Activated naive CD4-positive, alpha-beta T cell treated with anti-CD3 and anti-CD28 coated beads, Interleukin-2, amount 50 U/mL, for 72 hours (primary cell): ENCODE results near the gene TERF2IP. TPM values are rescaled to one million over a fixed set of nuclear protein-coding genes. Genes with fewer than 3 reads are reported as not detected.
A peak's percentile ranks its signal among the peaks of the same experiment; 100 is the strongest.

Experiments
- ATAC-seq, 2 donors: fragments of 150-1000 bp; cut with Tn5 transposase; 2 replicates each; pipeline ENCODE4 v1.10.0; 2021; ENCODE audit warnings: mild to moderate bottlenecking in 2 of 2, moderate library complexity in 2 of 2
- DNase-seq, 2 donors: peaks; one replicate each; pipeline ENCODE4 v3.0.0; 2021 to 2022; ENCODE audit warnings: low spot score in 2 of 2
- H3K27ac Mint-ChIP-seq, 2 donors: one replicate each; pipeline ENCODE4 v1.8.0; 2022; ENCODE audit warnings: mild to moderate bottlenecking in 2 of 2, mixed read lengths in 2 of 2
- H3K36me3 Mint-ChIP-seq, 2 donors: one replicate each; pipeline ENCODE4 v1.8.0; 2022; ENCODE audit warnings: mixed read lengths in 2 of 2
- H3K9me3 Mint-ChIP-seq, 2 donors: one replicate each; pipeline ENCODE4 v1.8.0; 2022; ENCODE audit warnings: mixed read lengths in 2 of 2
- total RNA-seq, 2 donors: library from RNA; stranded (reverse); gene quantifications; one replicate each; pipeline ENCODE4 v1.2.3, GENCODE V29; 2022

The TERF2IP gene
- total RNA-seq, 2 donors from 2014 or later: 54.9 to 89.9 TPM

DNA sequence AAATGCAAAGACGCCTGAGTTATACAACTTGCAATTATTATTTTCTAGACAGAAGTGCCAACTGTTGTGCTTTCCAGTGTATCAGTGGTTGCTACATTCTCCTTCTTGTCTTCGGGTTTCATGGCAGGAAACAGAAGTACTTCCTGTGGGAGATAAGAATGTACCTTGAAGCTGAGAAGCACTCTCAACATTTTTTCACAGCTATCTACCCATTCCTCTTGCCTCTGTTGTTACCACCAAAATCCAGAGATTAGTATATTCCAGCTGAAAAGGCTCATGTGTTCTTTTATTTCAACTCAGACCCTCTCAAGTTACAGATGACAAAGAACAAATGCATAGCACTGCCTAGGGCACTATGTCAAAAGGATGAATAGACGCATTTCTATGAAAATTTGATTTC, 19.7 kb upstream of the TERF2IP start:
- H3K36me3 Mint-ChIP-seq: peaks cover 59 to 73% of the 10 kb centered on the region in 2 donors
- peak overlapping the region; percentile 41 to 77 for H3K27ac Mint-ChIP-seq
- no peak for DNase-seq
- H3K9me3 Mint-ChIP-seq: no peaks in the 10 kb centered on the region
- ATAC-seq: no peak

DNA sequence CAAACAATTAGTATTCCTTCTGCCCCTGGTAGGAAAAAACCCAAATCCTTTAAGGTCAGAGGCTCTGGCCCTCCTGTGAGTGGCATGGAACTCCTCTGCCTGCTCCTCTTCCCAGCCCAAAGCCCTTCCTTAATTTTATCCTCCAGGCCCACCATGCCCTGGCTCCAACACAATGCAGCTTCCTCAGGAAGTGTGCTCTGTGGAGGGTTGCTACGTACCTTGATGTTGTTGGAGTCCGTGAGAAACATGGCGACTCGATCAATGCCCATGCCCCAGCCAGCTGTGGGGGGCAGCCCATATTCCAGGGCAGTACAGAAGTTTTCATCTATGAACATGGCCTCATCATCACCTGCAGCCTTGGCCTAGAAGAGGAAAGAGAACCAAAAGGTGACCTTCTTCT, 19.2 kb upstream of the TERF2IP start:
- ATAC-seq: no peak
- H3K27ac Mint-ChIP-seq: peak overlapping the region; percentile 41 to 77

DNA sequence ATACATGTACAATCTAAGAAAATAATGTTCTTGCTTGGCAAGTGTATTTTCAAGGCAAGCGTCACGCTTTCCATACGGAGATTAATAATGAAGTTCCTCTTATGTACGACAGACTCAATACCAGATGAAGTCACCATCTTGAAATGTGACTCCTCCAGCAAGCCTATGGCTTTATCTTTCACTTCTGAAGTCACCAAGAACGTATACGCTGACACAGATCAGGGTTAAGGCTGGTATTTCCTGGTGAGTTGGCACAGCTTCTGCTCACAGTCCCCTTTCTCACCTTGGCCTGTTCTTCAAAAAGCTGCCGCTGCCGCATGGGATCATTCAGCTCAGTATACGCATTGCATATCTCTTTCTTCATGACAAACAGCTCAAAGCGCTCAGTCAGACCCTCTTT, 18.4 kb upstream of the TERF2IP start:
- peak overlapping the region; percentile 41 to 52 for H3K27ac Mint-ChIP-seq
- no peak for ATAC-seq
- DNase-seq: no peak
- H3K36me3 Mint-ChIP-seq: peaks cover 57 to 78% of the 10 kb centered on the region in 2 donors
- no peaks in the 10 kb centered on the region for H3K9me3 Mint-ChIP-seq

More for the DNA sequence above, 19.2 kb upstream of the TERF2IP start:
- peaks cover 57 to 73% of the 10 kb centered on the region in 2 donors for H3K36me3 Mint-ChIP-seq
- no peaks in the 10 kb centered on the region for H3K9me3 Mint-ChIP-seq
- DNase-seq: no peak

DNA sequence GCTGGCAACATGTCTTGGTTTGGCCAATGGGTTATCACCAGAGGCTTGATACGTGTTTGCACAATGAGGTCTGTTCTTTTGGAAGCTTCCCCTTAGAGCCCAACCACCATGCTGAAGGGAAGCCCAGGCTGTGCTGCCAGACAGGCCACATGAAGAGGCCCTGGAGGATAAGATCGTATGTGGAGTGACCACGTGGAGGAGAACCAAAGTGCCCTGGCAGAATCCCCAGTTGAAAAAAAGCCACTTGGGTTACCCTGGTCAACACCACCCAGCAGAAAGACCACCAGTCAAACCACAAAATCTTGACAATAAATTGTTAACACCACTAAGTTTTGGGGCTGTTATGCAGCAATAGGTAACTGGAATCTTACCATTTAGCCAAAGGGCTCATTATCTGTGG, 17.5 kb upstream of the TERF2IP start:
- Mint-ChIP-seq H3K27ac (peak overlapping the region in 1 of 2 donors; percentile 38), H3K36me3 (peaks cover 52 to 71% of the 10 kb centered on the region in 2 donors), H3K9me3 (no peaks in the 10 kb centered on the region)
- no peak for ATAC-seq
- no peak for DNase-seq

DNA sequence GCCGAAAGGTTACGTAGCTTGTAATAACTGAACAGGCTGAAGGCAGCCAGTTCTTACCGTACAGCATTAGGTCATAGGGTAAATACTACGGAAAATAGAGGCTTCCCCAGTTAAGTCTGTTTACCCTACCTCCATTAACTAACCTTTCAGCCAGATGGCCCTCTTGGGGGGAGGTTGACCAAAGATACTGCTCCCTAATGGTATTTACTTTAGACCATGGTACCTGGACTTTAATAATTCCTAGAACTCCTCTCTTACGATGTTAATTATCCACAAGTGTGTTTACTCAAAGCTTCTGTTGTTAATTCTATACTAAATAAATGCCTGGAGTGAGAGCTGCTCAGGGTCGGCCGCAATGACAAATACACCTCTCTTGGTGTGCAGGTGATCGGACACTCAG, 14.7 kb upstream of the TERF2IP start:
- DNase-seq: no peak
- peak overlapping the region in 1 of 2 donors; percentile 22 for H3K27ac Mint-ChIP-seq
- H3K9me3 Mint-ChIP-seq: no peaks in the 10 kb centered on the region
- ATAC-seq: no peak
- peaks cover 41 to 64% of the 10 kb centered on the region in 2 donors for H3K36me3 Mint-ChIP-seq

DNA sequence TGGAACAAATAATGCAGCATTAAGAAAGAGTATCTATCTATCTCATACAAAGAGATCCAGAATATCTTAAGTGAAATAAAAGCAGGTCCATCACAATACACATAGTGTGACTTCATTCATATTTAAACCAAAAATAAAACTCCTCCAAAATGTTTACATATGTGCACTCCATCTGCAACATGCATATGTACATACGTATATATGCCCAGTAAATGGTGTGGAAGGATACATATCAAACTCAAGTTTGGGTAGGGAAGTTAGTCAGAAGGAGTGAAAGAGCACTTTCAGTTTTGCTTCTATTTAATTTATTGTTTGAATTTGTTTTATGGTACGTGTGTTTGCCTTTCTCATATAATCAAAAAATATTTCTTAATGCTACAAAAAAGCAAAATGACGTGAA, 12.5 kb upstream of the TERF2IP start:
- no peaks in the 10 kb centered on the region for H3K9me3 Mint-ChIP-seq
- peaks cover 26 to 51% of the 10 kb centered on the region in 2 donors for H3K36me3 Mint-ChIP-seq
- H3K27ac Mint-ChIP-seq: no peak overlapping the region
- DNase-seq: no peak
- no peak for ATAC-seq

DNA sequence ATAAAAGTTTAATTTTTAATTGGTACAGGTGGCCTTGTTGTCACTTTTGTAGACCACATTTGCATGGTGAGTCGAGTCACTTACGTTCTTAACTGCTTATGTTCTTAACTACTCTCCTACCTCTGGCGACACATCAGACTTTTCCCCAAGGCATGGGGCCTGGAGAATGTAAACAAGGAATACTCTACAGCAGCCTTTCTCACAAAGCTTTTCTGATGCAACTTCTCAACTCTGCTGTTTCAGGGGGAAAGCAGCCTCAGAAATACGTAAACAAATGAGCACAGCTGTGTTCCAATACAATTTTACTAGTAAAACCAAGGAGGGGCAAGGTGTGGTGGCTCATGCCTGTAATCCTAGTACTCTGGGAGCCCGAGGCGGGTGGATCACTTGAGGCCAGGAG, 7.0 kb upstream of the TERF2IP start:
- peak overlapping the region in 1 of 2 donors; percentile 87 for H3K27ac Mint-ChIP-seq
- peaks cover 22 to 48% of the 10 kb centered on the region in 2 donors for H3K36me3 Mint-ChIP-seq
- H3K9me3 Mint-ChIP-seq: no peaks in the 10 kb centered on the region

DNA sequence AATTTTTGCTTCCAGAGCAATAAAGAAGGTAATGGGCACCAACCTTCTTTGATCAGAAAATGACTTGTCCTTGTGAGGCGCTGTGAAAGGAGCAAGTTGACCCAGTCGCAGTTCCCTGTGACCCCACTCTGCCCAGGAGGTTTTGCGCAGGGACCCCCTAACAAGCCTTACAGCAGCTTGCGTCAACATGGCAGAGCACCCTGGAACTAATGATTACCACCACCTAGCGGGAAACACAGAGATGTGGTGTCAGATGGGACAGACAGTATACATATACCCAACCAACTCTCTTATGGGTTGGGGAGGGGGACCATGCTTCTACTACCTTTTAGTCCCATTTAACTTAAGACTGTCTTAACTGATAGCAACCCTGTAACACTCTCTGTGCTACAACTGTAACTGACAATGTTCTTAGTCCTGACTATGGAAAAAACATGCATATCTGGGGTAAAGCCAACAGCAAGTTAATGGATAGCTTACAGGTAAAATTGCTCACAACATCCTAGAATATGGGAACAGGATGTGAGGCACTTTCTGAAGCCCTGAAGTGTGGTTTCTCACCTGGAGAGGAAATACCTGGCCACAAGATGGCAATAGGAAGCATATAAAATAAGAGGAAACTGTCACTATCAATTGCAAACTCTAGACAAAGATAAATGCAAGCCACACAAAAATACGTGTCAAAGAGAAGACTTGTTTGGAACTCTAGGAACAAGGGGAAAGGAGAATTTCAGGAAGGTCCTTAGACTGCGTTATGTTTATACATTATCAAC, 3.1 kb upstream of the TERF2IP start:
- peak overlapping the region in 1 of 2 donors; percentile 72 for H3K27ac Mint-ChIP-seq
- H3K36me3 Mint-ChIP-seq: peaks cover 33 to 44% of the 10 kb centered on the region in 2 donors
- no peak for ATAC-seq
- DNase-seq: no peak
- H3K9me3 Mint-ChIP-seq: no peaks in the 10 kb centered on the region

More for the DNA sequence above, 7.0 kb upstream of the TERF2IP start:
- ATAC-seq (no peak), DNase-seq (no peak)

DNA sequence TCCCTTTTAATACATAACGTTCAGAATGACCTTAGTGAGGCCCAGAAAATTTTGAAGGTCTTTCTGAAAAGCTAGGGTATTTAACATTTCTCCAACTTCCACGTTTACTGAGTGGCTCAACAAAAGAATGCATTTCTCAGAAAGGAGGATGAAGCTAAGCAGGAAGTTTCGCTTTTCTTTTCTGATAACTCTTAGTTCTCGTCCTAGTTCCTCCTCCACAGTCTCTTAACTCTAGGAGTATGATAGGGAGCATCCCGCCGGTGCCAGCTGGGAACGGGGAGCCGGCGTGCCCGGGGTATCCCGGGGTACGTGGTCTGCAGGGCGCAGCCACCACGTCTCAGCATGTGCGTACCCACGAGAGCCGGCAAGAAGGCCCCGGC, 471 bp upstream of the TERF2IP start:
- H3K36me3 Mint-ChIP-seq: peaks cover 36 to 40% of the 10 kb centered on the region in 2 donors

DNA sequence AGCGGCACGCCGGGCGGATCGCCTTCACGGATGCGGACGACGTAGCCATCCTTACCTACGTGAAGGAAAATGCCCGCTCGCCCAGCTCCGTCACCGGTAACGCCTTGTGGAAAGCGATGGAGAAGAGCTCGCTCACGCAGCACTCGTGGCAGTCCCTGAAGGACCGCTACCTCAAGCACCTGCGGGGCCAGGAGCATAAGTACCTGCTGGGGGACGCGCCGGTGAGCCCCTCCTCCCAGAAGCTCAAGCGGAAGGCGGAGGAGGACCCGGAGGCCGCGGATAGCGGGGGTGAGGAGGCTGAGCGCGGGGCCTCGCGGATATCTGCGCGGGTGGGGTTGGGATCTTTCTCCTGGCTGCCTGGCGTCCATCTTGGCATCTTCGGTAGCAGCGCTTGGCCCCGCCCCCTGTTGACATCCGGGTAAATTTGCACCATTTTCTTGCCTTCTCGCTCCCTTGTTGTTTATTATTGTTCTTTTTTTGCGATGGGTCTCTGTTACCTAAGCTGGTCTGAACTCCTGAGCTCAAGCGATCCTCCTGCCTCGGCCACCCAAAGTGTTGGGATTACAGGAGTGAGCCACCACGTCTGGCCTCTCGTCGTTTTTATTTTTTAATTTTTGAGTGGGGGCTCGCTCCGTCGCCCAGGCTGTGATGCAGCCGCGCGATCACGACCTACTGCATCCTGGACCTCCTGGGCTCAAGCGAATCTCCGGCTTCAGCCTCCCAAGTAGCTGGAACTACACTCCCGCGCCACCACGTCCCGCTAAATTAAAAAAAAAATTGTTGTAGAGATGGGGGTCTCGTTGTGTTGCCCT, 898 bp downstream of the TERF2IP start:
- peak; percentile 37 to 45 for ATAC-seq
- no peaks in the 10 kb centered on the region for H3K9me3 Mint-ChIP-seq
- H3K36me3 Mint-ChIP-seq: peaks cover 36 to 40% of the 10 kb centered on the region in 2 donors
- peak overlapping the region; percentile 96 to 97 for H3K27ac Mint-ChIP-seq
- DNase-seq: peak; percentile 79 to 83

More for the DNA sequence above, 471 bp upstream of the TERF2IP start:
- H3K9me3 Mint-ChIP-seq: no peaks in the 10 kb centered on the region
- no peak for DNase-seq
- peak in 1 of 2 donors; percentile 14 for ATAC-seq
- H3K27ac Mint-ChIP-seq: peak overlapping the region; percentile 97 to 99

DNA sequence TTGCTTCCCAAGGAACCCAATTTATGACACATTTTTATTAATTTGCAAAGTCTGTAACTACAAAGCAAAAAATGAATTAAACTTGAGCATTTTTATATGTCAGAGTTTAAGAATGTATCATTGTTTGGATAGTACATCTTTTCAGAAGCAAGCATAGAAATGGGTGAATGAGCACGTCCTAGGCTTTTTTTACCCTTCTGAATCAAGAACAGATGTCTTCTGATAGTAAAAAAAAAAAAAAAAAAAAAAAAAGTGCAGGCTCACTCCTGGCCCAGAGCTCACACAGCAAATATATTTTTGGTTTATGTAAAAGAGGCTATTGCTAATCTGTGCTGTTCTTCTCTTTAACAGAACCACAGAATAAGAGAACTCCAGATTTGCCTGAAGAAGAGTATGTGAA, 6.3 kb downstream of the TERF2IP start:
- Mint-ChIP-seq H3K9me3 (no peaks in the 10 kb centered on the region), H3K27ac (peak overlapping the region; percentile 76 to 98), H3K36me3 (peaks cover 20 to 48% of the 10 kb centered on the region in 2 donors)
- no peak for DNase-seq
- no peak for ATAC-seq

DNA sequence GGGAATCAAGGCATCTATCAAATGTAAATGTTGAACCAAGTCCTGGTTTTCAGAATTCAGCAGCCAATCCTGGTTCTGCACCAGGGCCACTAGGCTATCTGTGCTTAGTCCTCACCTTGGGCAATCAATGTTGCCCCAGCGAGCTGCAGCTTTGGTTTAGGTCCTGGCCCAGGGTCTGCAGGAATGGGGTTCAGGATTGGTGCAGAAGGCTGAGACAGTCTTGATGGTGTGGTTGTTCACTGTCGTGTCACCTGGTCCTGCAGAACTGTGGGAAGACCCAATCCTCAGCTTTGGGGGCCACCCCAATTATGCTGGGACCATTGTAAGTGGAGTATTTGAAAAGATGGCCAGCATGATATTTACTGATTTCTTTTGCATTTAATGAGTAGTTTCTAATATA, 10.6 kb downstream of the TERF2IP start:
- ATAC-seq (no peak), DNase-seq (no peak)
- no peak overlapping the region for H3K27ac Mint-ChIP-seq
- no peaks in the 10 kb centered on the region for H3K9me3 Mint-ChIP-seq
- peaks cover 14 to 30% of the 10 kb centered on the region in 2 donors for H3K36me3 Mint-ChIP-seq

DNA sequence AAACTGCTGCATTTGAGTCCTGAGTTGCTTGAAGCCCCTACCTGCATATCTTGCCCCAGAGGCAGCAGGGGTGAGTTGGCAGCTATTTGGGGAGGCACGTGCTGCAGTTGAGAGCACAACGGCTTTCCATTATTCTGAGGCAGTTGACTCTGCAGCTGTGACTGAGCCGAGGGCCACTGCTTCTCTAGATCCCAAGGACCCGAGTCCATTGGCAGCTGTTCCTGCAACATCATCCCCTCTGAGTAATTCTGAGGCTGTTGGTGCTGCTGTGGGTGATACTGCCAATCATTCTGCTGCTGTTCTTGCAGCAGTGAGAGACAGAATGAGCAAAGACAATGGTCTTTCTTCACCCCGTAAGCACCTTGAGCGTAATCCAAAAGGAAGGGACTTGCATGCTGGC, 12.7 kb downstream of the TERF2IP start:
- Mint-ChIP-seq H3K36me3 (peaks cover 10 to 18% of the 10 kb centered on the region in 2 donors), H3K27ac (peak overlapping the region in 1 of 2 donors; percentile 55), H3K9me3 (no peaks in the 10 kb centered on the region)
- ATAC-seq (no peak), DNase-seq (no peak)

DNA sequence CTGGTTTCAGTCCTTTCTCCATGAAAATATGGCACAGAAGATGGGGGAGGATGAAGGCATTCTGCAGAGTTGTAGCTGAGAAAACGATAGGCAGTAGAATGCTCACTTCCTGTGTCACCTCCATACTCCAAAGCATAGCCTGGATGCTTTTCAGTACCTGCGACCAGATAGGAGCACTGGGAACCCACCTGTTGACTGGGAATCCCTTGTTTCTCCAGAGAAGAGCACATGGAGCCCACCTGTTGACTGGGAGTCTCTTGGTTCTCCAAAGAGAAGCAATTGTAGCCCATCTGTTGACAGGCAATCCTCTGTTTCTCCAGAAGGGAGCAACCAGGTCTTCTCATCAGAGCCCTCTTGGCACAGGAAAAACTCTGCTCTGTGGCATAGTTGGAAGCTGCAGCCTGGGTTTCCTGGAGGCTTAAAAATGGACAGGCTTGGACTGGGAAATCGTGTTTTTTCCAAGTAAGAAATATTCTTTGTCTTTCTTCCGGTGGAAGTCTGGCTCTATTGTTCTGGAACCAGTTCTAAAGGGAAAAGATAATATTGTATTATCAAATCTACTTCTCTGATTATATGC, 13.2 kb downstream of the TERF2IP start:
- Mint-ChIP-seq H3K27ac (no peak overlapping the region), H3K36me3 (peaks cover 10 to 15% of the 10 kb centered on the region in 2 donors), H3K9me3 (no peaks in the 10 kb centered on the region)
- no peak for DNase-seq
- ATAC-seq: no peak

DNA sequence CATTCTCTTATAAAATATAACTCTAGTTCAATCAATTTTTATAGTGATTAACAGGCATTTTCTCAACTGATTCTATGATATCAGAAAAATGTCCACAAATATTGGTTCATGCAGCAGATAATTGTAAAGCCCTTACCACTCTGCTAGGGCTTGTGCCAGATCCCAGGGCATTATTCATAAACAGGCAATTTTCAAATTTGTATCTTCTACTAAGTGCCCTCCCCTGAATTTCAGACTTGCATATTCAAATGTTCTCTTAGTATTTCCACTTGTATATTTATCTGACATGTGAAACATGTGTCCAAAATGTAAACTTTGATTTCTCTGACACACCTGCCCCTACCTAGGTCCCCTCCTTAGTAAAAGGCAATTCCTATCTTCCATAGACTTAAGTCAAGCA, 19.9 kb downstream of the TERF2IP start:
- ATAC-seq (no peak), DNase-seq (no peak)
- no peaks in the 10 kb centered on the region for H3K36me3 Mint-ChIP-seq
- H3K9me3 Mint-ChIP-seq: no peaks in the 10 kb centered on the region
- no peak overlapping the region for H3K27ac Mint-ChIP-seq

DNA sequence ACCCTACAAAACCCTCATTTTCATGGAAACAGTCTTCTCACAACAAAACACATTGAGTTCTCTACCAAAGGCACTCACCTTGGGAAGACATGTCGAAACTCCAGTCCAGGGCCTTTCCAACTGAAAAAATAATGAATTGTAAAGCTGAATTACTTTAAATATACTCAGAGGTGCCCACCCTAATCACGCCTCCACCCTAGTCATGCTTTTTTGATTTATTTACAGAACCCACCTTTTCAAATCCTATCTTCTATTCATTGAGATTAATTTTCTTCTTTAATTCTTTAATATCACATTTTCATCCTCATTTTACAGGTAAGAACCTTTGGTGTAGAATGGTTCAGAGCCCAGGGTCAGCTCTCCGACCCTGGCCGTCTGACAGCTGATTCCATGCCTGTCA, 29.3 kb downstream of the TERF2IP start, which contains the start of gene CPHXL2:
Gene CPHXL2, minus strand, starts transcription at position 101 of the 400 bp plus-strand sequence. Its CDS starts 10 bp downstream, at position 91.
- ATAC-seq: no peak
- Mint-ChIP-seq H3K36me3 (no peaks in the 10 kb centered on the region), H3K27ac (no peak within 1 kb of the TSS), H3K9me3 (no peaks in the 10 kb centered on the region)
- DNase-seq: no peak

DNA sequence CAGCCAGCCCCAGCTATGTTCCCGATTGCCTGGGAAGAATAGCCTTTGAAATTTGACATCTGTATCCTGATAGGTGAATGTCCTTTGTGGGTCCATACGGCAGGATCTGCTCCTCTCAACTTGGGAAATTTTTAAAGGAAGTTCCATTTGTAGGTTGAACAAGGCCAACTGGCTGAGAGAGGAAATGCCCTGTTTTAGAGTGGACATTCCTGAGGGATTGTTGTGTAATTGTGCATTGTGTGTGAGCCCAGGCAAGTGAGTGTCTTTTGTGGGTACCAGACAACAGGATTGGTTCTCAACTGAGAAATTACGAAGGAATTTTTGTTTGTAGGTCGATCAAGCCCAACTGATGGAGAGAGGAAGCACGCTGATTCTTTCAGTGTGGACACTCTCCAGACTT, 31.8 kb downstream of the TERF2IP start:
- Mint-ChIP-seq H3K36me3 (no peaks in the 10 kb centered on the region), H3K9me3 (no peaks in the 10 kb centered on the region), H3K27ac (no peak overlapping the region)
- ATAC-seq: no peak
- DNase-seq: no peak
